Activated T-helper 1 cell treated with anti-CD3 and anti-CD28 coated beads, Interleukin-12 subunit alpha, Interleukin-12 subunit beta, Interleukin-2, Interleukin-4 antibody, amounts not matched to agents 30 ng/mL and 10 ng/mL and 1 ng/mL, durations not matched to agents 14 hours and 24 hours and 36 hours (primary cell): ENCODE results near the gene FRZB. TPM values are rescaled to one million over a fixed set of nuclear protein-coding genes. Genes with fewer than 3 reads are reported as not detected.
A peak's percentile ranks its signal among the peaks of the same experiment; 100 is the strongest.

Experiments used
- DNase-seq: peaks from one replicate; pipeline ENCODE4 v3.0.0; 2021; ENCODE audit warnings: low spot score
- H3K27ac Mint-ChIP-seq: one replicate; pipeline ENCODE4 v1.8.0; 2021; ENCODE audit warnings: mild to moderate bottlenecking, mixed read lengths
- H3K27me3 Mint-ChIP-seq: one replicate; pipeline ENCODE4 v1.8.0; 2022; ENCODE audit warnings: mild to moderate bottlenecking, moderate library complexity, mixed read lengths; ENCODE audit not compliant: insufficient read depth
- H3K36me3 Mint-ChIP-seq: one replicate; pipeline ENCODE4 v1.8.0; 2021; ENCODE audit warnings: low read depth, mixed read lengths
- H3K4me1 Mint-ChIP-seq: one replicate; pipeline ENCODE4 v1.8.0; 2021; ENCODE audit warnings: low read depth, mixed read lengths
- H3K4me3 Mint-ChIP-seq: one replicate; pipeline ENCODE4 v1.8.0; 2021; ENCODE audit warnings: mild to moderate bottlenecking, moderate library complexity, mixed read lengths
- H3K9me3 Mint-ChIP-seq: one replicate; pipeline ENCODE4 v1.8.0; 2021; ENCODE audit warnings: mixed read lengths
- intact Hi-C: fragments of 100-400 bp; cut with micrococcal nuclease; formaldehyde crosslinking; loops from one replicate; pipeline ENCODE4 v1.15.1; 2024
- total RNA-seq: library from RNA; stranded (reverse); gene quantifications from 2 replicates; pipeline ENCODE4 v1.2.3, GENCODE V29; 2022

FRZB gene
- not detected in 2 replicates for total RNA-seq

- H3K36me3 Mint-ChIP-seq: no peaks in the 10 kb centered on the region
- intact Hi-C loops: loop anchor here (2.0 kb wide), 1 partner anchor 114 kb away; no protein-coding TSS in a partner anchor
Measured at GRCh38 chr2:182866461-182867406, at the start of gene FRZB. FRZB (minus strand) TSS chr2:182866637; CDS start chr2:182866552, 85 bp downstream.

GRCh38 chr2:182915369-182916326, 49.2 kb upstream of the FRZB start:
- H3K4me1 Mint-ChIP-seq: no peaks in the 10 kb centered on the region
- intact Hi-C loops: no loop called here
- H3K36me3 Mint-ChIP-seq: no peaks in the 10 kb centered on the region
- no peaks in the 10 kb centered on the region for H3K9me3 Mint-ChIP-seq
- no peak overlapping the region for H3K4me3 Mint-ChIP-seq
- DNase-seq: no peak
- no peaks in the 10 kb centered on the region for H3K27me3 Mint-ChIP-seq
- H3K27ac Mint-ChIP-seq: no peak overlapping the region

More at GRCh38 chr2:182866461-182867406, at the start of gene FRZB:
- no peaks in the 10 kb centered on the region for H3K9me3 Mint-ChIP-seq
- peak within 1 kb of the TSS; percentile 75 for H3K4me3 Mint-ChIP-seq
- H3K27ac Mint-ChIP-seq: no peak within 1 kb of the TSS
- peaks cover 18% of the 10 kb centered on the region for H3K4me1 Mint-ChIP-seq
- H3K27me3 Mint-ChIP-seq: peaks cover 49% of the 10 kb centered on the region
- no peak for DNase-seq

- no peak for DNase-seq
- Mint-ChIP-seq H3K9me3 (no peaks in the 10 kb centered on the region), H3K4me1 (no peaks in the 10 kb centered on the region), H3K27ac (no peak overlapping the region), H3K27me3 (no peaks in the 10 kb centered on the region), H3K4me3 (no peak overlapping the region), H3K36me3 (no peaks in the 10 kb centered on the region)
- intact Hi-C loops: no loop called here
Measured at GRCh38 chr2:182914852-182915251, 48.4 kb upstream of the FRZB start.

GRCh38 chr2:182913064-182913463, 46.6 kb upstream of the FRZB start:
- H3K27me3 Mint-ChIP-seq: no peaks in the 10 kb centered on the region
- H3K36me3 Mint-ChIP-seq: no peaks in the 10 kb centered on the region
- H3K4me3 Mint-ChIP-seq: no peak overlapping the region
- no peaks in the 10 kb centered on the region for H3K4me1 Mint-ChIP-seq
- H3K27ac Mint-ChIP-seq: no peak overlapping the region
- intact Hi-C loops: no loop called here
- no peak for DNase-seq
- H3K9me3 Mint-ChIP-seq: no peaks in the 10 kb centered on the region

- intact Hi-C loops: no loop called here
- Mint-ChIP-seq H3K4me1 (no peaks in the 10 kb centered on the region), H3K9me3 (no peaks in the 10 kb centered on the region)
Measured at GRCh38 chr2:182912518-182912915, 46.1 kb upstream of the FRZB start.

GRCh38 chr2:182911813-182912517, 45.5 kb upstream of the FRZB start:
- intact Hi-C loops: no loop called here

More at GRCh38 chr2:182912518-182912915, 46.1 kb upstream of the FRZB start:
- Mint-ChIP-seq H3K36me3 (no peaks in the 10 kb centered on the region), H3K4me3 (no peak overlapping the region), H3K27ac (no peak overlapping the region), H3K27me3 (no peaks in the 10 kb centered on the region)
- DNase-seq: no peak

GRCh38 chr2:182910965-182911364, 44.5 kb upstream of the FRZB start:
- no peak overlapping the region for H3K4me3 Mint-ChIP-seq
- H3K36me3 Mint-ChIP-seq: no peaks in the 10 kb centered on the region
- no peak overlapping the region for H3K27ac Mint-ChIP-seq
- no peaks in the 10 kb centered on the region for H3K4me1 Mint-ChIP-seq
- intact Hi-C loops: no loop called here
- DNase-seq: no peak
- H3K9me3 Mint-ChIP-seq: no peaks in the 10 kb centered on the region
- H3K27me3 Mint-ChIP-seq: no peaks in the 10 kb centered on the region

More at GRCh38 chr2:182911813-182912517, 45.5 kb upstream of the FRZB start:
- no peaks in the 10 kb centered on the region for H3K27me3 Mint-ChIP-seq
- H3K36me3 Mint-ChIP-seq: no peaks in the 10 kb centered on the region
- no peak overlapping the region for H3K4me3 Mint-ChIP-seq
- no peak overlapping the region for H3K27ac Mint-ChIP-seq
- no peak for DNase-seq
- no peaks in the 10 kb centered on the region for H3K9me3 Mint-ChIP-seq
- H3K4me1 Mint-ChIP-seq: no peaks in the 10 kb centered on the region

GRCh38 chr2:182907081-182907830, 40.8 kb upstream of the FRZB start:
- no peak for DNase-seq
- Mint-ChIP-seq H3K4me3 (no peak overlapping the region), H3K4me1 (no peaks in the 10 kb centered on the region), H3K9me3 (no peaks in the 10 kb centered on the region), H3K27ac (no peak overlapping the region), H3K27me3 (no peaks in the 10 kb centered on the region), H3K36me3 (no peaks in the 10 kb centered on the region)
- intact Hi-C loops: no loop called here

- DNase-seq: no peak
- H3K36me3 Mint-ChIP-seq: no peaks in the 10 kb centered on the region
- H3K27me3 Mint-ChIP-seq: no peaks in the 10 kb centered on the region
- no peaks in the 10 kb centered on the region for H3K4me1 Mint-ChIP-seq
- H3K9me3 Mint-ChIP-seq: no peaks in the 10 kb centered on the region
- no peak overlapping the region for H3K27ac Mint-ChIP-seq
- H3K4me3 Mint-ChIP-seq: no peak overlapping the region
- intact Hi-C loops: no loop called here
Measured at GRCh38 chr2:182906454-182906853, 40.0 kb upstream of the FRZB start.

GRCh38 chr2:182904844-182905243, 38.4 kb upstream of the FRZB start:
- H3K4me1 Mint-ChIP-seq: no peaks in the 10 kb centered on the region
- no peak overlapping the region for H3K27ac Mint-ChIP-seq
- H3K36me3 Mint-ChIP-seq: no peaks in the 10 kb centered on the region
- no peak for DNase-seq
- H3K27me3 Mint-ChIP-seq: no peaks in the 10 kb centered on the region
- H3K9me3 Mint-ChIP-seq: no peaks in the 10 kb centered on the region
- intact Hi-C loops: no loop called here
- H3K4me3 Mint-ChIP-seq: no peak overlapping the region

GRCh38 chr2:182903566-182903965, 37.1 kb upstream of the FRZB start:
- DNase-seq: no peak
- no peaks in the 10 kb centered on the region for H3K36me3 Mint-ChIP-seq
- H3K4me3 Mint-ChIP-seq: no peak overlapping the region
- intact Hi-C loops: no loop called here
- peaks cover 9% of the 10 kb centered on the region for H3K4me1 Mint-ChIP-seq
- peaks cover 4% of the 10 kb centered on the region for H3K27me3 Mint-ChIP-seq
- H3K9me3 Mint-ChIP-seq: no peaks in the 10 kb centered on the region
- no peak overlapping the region for H3K27ac Mint-ChIP-seq

GRCh38 chr2:182901748-182902147, 35.3 kb upstream of the FRZB start:
- Mint-ChIP-seq H3K9me3 (no peaks in the 10 kb centered on the region), H3K4me1 (peaks cover 9% of the 10 kb centered on the region), H3K36me3 (no peaks in the 10 kb centered on the region), H3K27ac (no peak overlapping the region), H3K4me3 (no peak overlapping the region), H3K27me3 (peaks cover 4% of the 10 kb centered on the region)
- intact Hi-C loops: no loop called here
- DNase-seq: no peak
